Keratinocyte (primary cell): ENCODE results near the gene PPM1H. TPM values are rescaled to one million over a fixed set of nuclear protein-coding genes. Genes with fewer than 3 reads are reported as not detected.

Experiments
- DNase-seq: peaks from one replicate; pipeline ENCODE4 v3.0.0-alpha.2; 2011; ENCODE audit warnings: low read depth, missing footprints, low spot score
- FAIRE-seq: peaks from 2 replicates; lab custom pipeline; 2011; peaks lifted over from hg19 to GRCh38; lab: Jason Lieb, UNC
- H2AFZ ChIP-seq: 2 replicates; pipeline ENCODE4 v1.6.0; 2012; ENCODE audit warnings: low read length, control low read depth, inconsistent platforms; ENCODE audit not compliant: control insufficient read depth
- H3K27ac ChIP-seq: 2 replicates; pipeline ENCODE4 v1.5.1; 2011; ENCODE audit warnings: low read length; ENCODE audit not compliant: control insufficient read depth, insufficient read depth
- H3K27me3 ChIP-seq: 3 replicates; pipeline ENCODE4 v1.6.0; 2011; ENCODE audit warnings: low read length; ENCODE audit not compliant: control insufficient read depth, insufficient read depth; ENCODE audit errors: extremely low read depth
- H3K36me3 ChIP-seq, 2 experiments: 2 replicates in 1 of 2; 3 replicates in 1 of 2; pipeline ENCODE4 v1.5.1; 2011; ENCODE audit warnings: low read length in 2 of 2, mild to moderate bottlenecking in 1 of 2; ENCODE audit not compliant: control insufficient read depth in 2 of 2, insufficient read depth in 2 of 2; ENCODE audit errors: extremely low read depth in 1 of 2
- H3K4me1 ChIP-seq: 3 replicates; pipeline ENCODE4 v1.5.1; 2011; ENCODE audit warnings: low read length; ENCODE audit not compliant: control insufficient read depth, insufficient read depth; ENCODE audit errors: extremely low read depth
- H3K4me2 ChIP-seq: 3 replicates; pipeline ENCODE4 v1.6.0; 2011; ENCODE audit warnings: low read depth, low read length; ENCODE audit not compliant: control insufficient read depth, insufficient read depth; ENCODE audit errors: extremely low read depth
- H3K4me3 ChIP-seq, 3 experiments: fragments of 200-600 bp in 1 of 3; sonication (generic) in 1 of 3; 2 replicates in 2 of 3; 3 replicates in 1 of 3; pipeline ENCODE4 v1.5.1; 2011 to 2016; ENCODE audit warnings: low read length in 3 of 3, mild to moderate bottlenecking in 3 of 3, control low read depth in 2 of 3, inconsistent platforms in 1 of 3, low read depth in 1 of 3, mixed read lengths in 1 of 3, mixed run types in 1 of 3, moderate library complexity in 1 of 3; ENCODE audit not compliant: control insufficient read depth in 2 of 3, insufficient read depth in 2 of 3; ENCODE audit errors: extremely low read depth in 1 of 3
- H3K79me2 ChIP-seq: 2 replicates; pipeline ENCODE4 v1.6.0; 2012; ENCODE audit warnings: low read length; ENCODE audit not compliant: control insufficient read depth, insufficient read depth
- H3K9ac ChIP-seq: 3 replicates; pipeline ENCODE4 v1.6.0; 2011; ENCODE audit warnings: low read length; ENCODE audit not compliant: control insufficient read depth, insufficient read depth; ENCODE audit errors: extremely low read depth
- H3K9me1 ChIP-seq: 3 replicates; pipeline ENCODE4 v1.6.0; 2011; ENCODE audit warnings: low read length; ENCODE audit not compliant: control insufficient read depth, insufficient read depth; ENCODE audit errors: extremely low read depth
- H3K9me3 ChIP-seq: 2 replicates; pipeline ENCODE4 v1.5.1; 2012; ENCODE audit warnings: low read depth, low read length; ENCODE audit not compliant: control insufficient read depth
- H4K20me1 ChIP-seq: 3 replicates; pipeline ENCODE4 v1.6.0; 2011; ENCODE audit warnings: low read length; ENCODE audit not compliant: control insufficient read depth, insufficient read depth; ENCODE audit errors: extremely low read depth
- CTCF ChIP-seq, 3 experiments: IDR thresholded peaks in 1 of 3; conservative IDR thresholded peaks in 1 of 3; optimal IDR thresholded peaks in 1 of 3; 2 replicates in 2 of 3; 3 replicates in 1 of 3; pipeline versions ENCODE3 to v1.5.1; 2011; ENCODE audit warnings: low read length in 3 of 3, mild to moderate bottlenecking in 3 of 3, moderate library complexity in 2 of 3, control low read depth in 1 of 3, inconsistent platforms in 1 of 3; ENCODE audit not compliant: insufficient read depth in 2 of 3; ENCODE audit errors: extremely low read depth in 1 of 3
- EZH2 ChIP-seq: IDR thresholded peaks from one replicate; pipeline ENCODE4 v1.6.1; 2012; ENCODE audit warnings: inconsistent platforms, mild to moderate bottlenecking, low read length, moderate library complexity
- dilution Hi-C: fragments of 300-500 bp; cut with MboI; formaldehyde crosslinking; loops from one replicate; pipeline ENCODE4 v1.7.0; 2020; ENCODE audit warnings: low sequenced_read_pairs; ENCODE audit not compliant: extremely low pct_ligation_motif_present
- polyA plus RNA-seq, 5 experiments: library from polyadenylated mRNA; depleted of rRNA in 3 of 5; stranded (reverse) in 3 of 5; stranded (forward) in 1 of 5; unstranded in 1 of 5; fragments of >200 nt; gene quantifications; 1 replicate in 1 of 5; 2 replicates in 3 of 5; 3 replicates in 1 of 5; pipeline versions ENCODE4 v1.2.1 to v1.2.3, GENCODE V29; 2011 to 2012; ENCODE audit warnings: missing spikeins in 2 of 5, low read depth in 1 of 5, low replicate concordance in 1 of 5

The PPM1H gene
- polyA plus RNA-seq, 1 donor (not counting 4 experiments of a cell fraction or from before 2014, with no cell fraction given) = 0.09 TPM

- no peak for DNase-seq
Observed at GRCh38 chr12:62971769-62972525, 37.0 kb upstream of the PPM1H start.

GRCh38 chr12:62969695-62970094 is 34.7 kb upstream of the PPM1H start:
- TF ChIP-seq CTCF (optimal IDR thresholded peaks at IDR 0.05 in 1 of 3, IDR thresholded peaks at IDR 0.05 in 1 of 3, conservative IDR thresholded peaks at IDR 0.05 in 1 of 3; ENCODE audit: extremely low read depth in 1 of 3, insufficient read depth in 2 of 3, low read length in 3 of 3) (no peak), EZH2 (no peak)
- Histone ChIP-seq H4K20me1 (no peaks in the 10 kb centered on the region), H3K9me1 (no peaks in the 10 kb centered on the region), H3K36me3 (no peaks in the 10 kb centered on the region), H2AFZ (no peak overlapping the region), H3K79me2 (no peaks in the 10 kb centered on the region), H3K9ac (no peak overlapping the region), H3K4me1 (no peaks in the 10 kb centered on the region), H3K4me2 (no peak overlapping the region), H3K27me3 (no peaks in the 10 kb centered on the region), H3K9me3 (no peaks in the 10 kb centered on the region), H3K27ac (no peak overlapping the region), H3K4me3 (no peak overlapping the region)
- DNase-seq (no peak), FAIRE-seq (no peak)
- dilution Hi-C loops = no loop called here

More at GRCh38 chr12:62971769-62972525, 37.0 kb upstream of the PPM1H start:
- no peak overlapping the region for H3K9ac ChIP-seq
- no peak overlapping the region for H3K4me2 ChIP-seq
- FAIRE-seq = no peak
- H3K27ac ChIP-seq = no peak overlapping the region
- H3K9me1 ChIP-seq = no peaks in the 10 kb centered on the region
- H3K79me2 ChIP-seq = no peaks in the 10 kb centered on the region
- H2AFZ ChIP-seq = no peak overlapping the region
- no peaks in the 10 kb centered on the region for H3K4me1 ChIP-seq
- no peaks in the 10 kb centered on the region for H4K20me1 ChIP-seq
- H3K9me3 ChIP-seq = no peaks in the 10 kb centered on the region
- no peaks in the 10 kb centered on the region for H3K27me3 ChIP-seq
- dilution Hi-C loops = no loop called here
- TF ChIP-seq CTCF (optimal IDR thresholded peaks at IDR 0.05 in 1 of 3, IDR thresholded peaks at IDR 0.05 in 1 of 3, conservative IDR thresholded peaks at IDR 0.05 in 1 of 3; ENCODE audit: extremely low read depth in 1 of 3, insufficient read depth in 2 of 3, low read length in 3 of 3) = no peak
- no peak for TF ChIP-seq EZH2
- no peak overlapping the region for H3K4me3 ChIP-seq
- H3K36me3 ChIP-seq = no peaks in the 10 kb centered on the region
